HG03135 (cell line): Measurements from ENCODE around the gene CFAP47.
"Not testable (repeated sequence)": the region's sequence is repeated elsewhere in the genome, so short reads cannot be mapped to it uniquely, and the experiment has no call there.

Experiments used
- ATAC-seq: cut with Tn5 transposase; IDR thresholded peaks from one replicate; pipeline ENCODE4 v1.9.1; 2021; ENCODE audit warnings: mild to moderate bottlenecking, moderate library complexity; ENCODE audit not compliant: unreplicated experiment

The CFAP47 gene

GRCh38 chrX:35919536-35920309, at the start of gene CFAP47:
Gene CFAP47, plus strand, starts transcription at chrX:35919734. Its CDS starts 66 bp downstream, at chrX:35919800.
- ATAC-seq, result no peak

- ATAC-seq, result no peak
Measured at GRCh38 chrX:35880601-35881000, 38.9 kb upstream of the CFAP47 start.

- ATAC-seq, result no peak
Measured at GRCh38 chrX:35886135-35886534, 33.4 kb upstream of the CFAP47 start.

- ATAC-seq, result peak; percentile 59
Measured at GRCh38 chrX:35890699-35891098, 28.8 kb upstream of the CFAP47 start.

GRCh38 chrX:35986816-35987215, 67.3 kb downstream of the CFAP47 start:
- ATAC-seq, result not testable (repeated sequence)

GRCh38 chrX:36007207-36007606, 87.7 kb downstream of the CFAP47 start:
- no peak for ATAC-seq

- no peak for ATAC-seq
Measured at GRCh38 chrX:36019125-36019524, 99.6 kb downstream of the CFAP47 start.

- ATAC-seq, result no peak
Measured at GRCh38 chrX:36035550-36035949, 116.0 kb downstream of the CFAP47 start.

- ATAC-seq, result no peak
Measured at GRCh38 chrX:36062778-36063177, 143.2 kb downstream of the CFAP47 start.

GRCh38 chrX:36071061-36071460, 151.5 kb downstream of the CFAP47 start:
- ATAC-seq, result no peak

- not testable (repeated sequence) for ATAC-seq
Measured at GRCh38 chrX:36075009-36075408, 155.5 kb downstream of the CFAP47 start.

GRCh38 chrX:36083256-36083655, 163.7 kb downstream of the CFAP47 start:
- ATAC-seq, result no peak

- ATAC-seq, result no peak
Measured at GRCh38 chrX:36087366-36087765, 167.8 kb downstream of the CFAP47 start.

GRCh38 chrX:36088939-36089338, 169.4 kb downstream of the CFAP47 start:
- ATAC-seq, result not testable (repeated sequence)

GRCh38 chrX:36102425-36102824, 182.9 kb downstream of the CFAP47 start:
- ATAC-seq, result no peak

- no peak for ATAC-seq
Measured at GRCh38 chrX:36116222-36116621, 196.7 kb downstream of the CFAP47 start.

GRCh38 chrX:36159254-36159653, 239.7 kb downstream of the CFAP47 start:
- no peak for ATAC-seq

GRCh38 chrX:36160081-36160480, 240.5 kb downstream of the CFAP47 start:
- ATAC-seq, result no peak

GRCh38 chrX:36198575-36198974, 279.0 kb downstream of the CFAP47 start:
- no peak for ATAC-seq

- ATAC-seq, result no peak
Measured at GRCh38 chrX:36199928-36200327, 280.4 kb downstream of the CFAP47 start.

- no peak for ATAC-seq
Measured at GRCh38 chrX:36214924-36215323, 295.4 kb downstream of the CFAP47 start.

GRCh38 chrX:36218801-36219200, 299.3 kb downstream of the CFAP47 start:
- ATAC-seq, result no peak
